SK-N-SH (cell line): ENCODE measurements around the gene OTOP3.

ENCODE experiments used
- JUND ChIP-seq: IDR thresholded peaks from 2 replicates; pipeline ENCODE4 v1.4.0; 2012
- MAX ChIP-seq: IDR thresholded peaks from 2 replicates; pipeline ENCODE4 v1.4.0; 2012; ENCODE audit warnings: low read depth
- MEF2A ChIP-seq: IDR thresholded peaks from 2 replicates; pipeline ENCODE4 v1.4.0; 2012; ENCODE audit warnings: low read depth, borderline replicate concordance
- MXI1 ChIP-seq: IDR thresholded peaks from 2 replicates; pipeline ENCODE4 v1.6.1; 2012; ENCODE audit warnings: mild to moderate bottlenecking, low read depth, low read length, improper control_type of control experiment
- NFIC ChIP-seq: IDR thresholded peaks from 2 replicates; pipeline ENCODE4 v1.4.0; 2012; ENCODE audit warnings: borderline replicate concordance
- POLR2AphosphoS5 ChIP-seq: IDR thresholded peaks from 2 replicates; pipeline ENCODE4 v1.6.1; 2012; ENCODE audit warnings: low read depth, low read length
- REST ChIP-seq: IDR thresholded peaks from 2 replicates; pipeline ENCODE4 v1.6.1; 2012; ENCODE audit warnings: mild to moderate bottlenecking, low read depth, low read length, moderate library complexity
- TF ChIP-seq, protein P1 (sequence below): fragments of 200-600 bp; sonication (generic); IDR thresholded peaks from 2 replicates; pipeline ENCODE4 v1.6.1; 2017; ENCODE audit warnings: antibody characterized with exemption, mild to moderate bottlenecking, moderate library complexity

- TF ChIP-seq REST (no peak), NFIC (no peak), JUND (no peak), MAX (no peak), MXI1 (no peak), POLR2AphosphoS5 (no peak), MEF2A (no peak)
- TF ChIP-seq, protein P1, sequence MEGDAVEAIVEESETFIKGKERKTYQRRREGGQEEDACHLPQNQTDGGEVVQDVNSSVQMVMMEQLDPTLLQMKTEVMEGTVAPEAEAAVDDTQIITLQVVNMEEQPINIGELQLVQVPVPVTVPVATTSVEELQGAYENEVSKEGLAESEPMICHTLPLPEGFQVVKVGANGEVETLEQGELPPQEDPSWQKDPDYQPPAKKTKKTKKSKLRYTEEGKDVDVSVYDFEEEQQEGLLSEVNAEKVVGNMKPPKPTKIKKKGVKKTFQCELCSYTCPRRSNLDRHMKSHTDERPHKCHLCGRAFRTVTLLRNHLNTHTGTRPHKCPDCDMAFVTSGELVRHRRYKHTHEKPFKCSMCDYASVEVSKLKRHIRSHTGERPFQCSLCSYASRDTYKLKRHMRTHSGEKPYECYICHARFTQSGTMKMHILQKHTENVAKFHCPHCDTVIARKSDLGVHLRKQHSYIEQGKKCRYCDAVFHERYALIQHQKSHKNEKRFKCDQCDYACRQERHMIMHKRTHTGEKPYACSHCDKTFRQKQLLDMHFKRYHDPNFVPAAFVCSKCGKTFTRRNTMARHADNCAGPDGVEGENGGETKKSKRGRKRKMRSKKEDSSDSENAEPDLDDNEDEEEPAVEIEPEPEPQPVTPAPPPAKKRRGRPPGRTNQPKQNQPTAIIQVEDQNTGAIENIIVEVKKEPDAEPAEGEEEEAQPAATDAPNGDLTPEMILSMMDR = no peak
These were observed 63.1 kb downstream of the OTOP3 start for GRCh38 chr17:74998783-74999182.
